SK-N-SH (cell line): Measurements from ENCODE around the gene RABGGTA. TPM values are rescaled to one million over a fixed set of nuclear protein-coding genes. Genes with fewer than 3 reads are reported as not detected.

Experiments
- CTCF ChIA-PET: fragments of 300-600, 350-600 bp; formaldehyde crosslinking; extraction: SDS; loops from one replicate; lab custom pipeline; 2021; lab: Yijun Ruan, JAX
- POLR2A ChIA-PET: fragments of 350-600 bp; sonication (Branson Sonifier 250); formaldehyde crosslinking; extraction: SDS; loops from one replicate; lab custom pipeline; 2020; ENCODE audit warnings: antibody characterized with exemption, inconsistent platforms; lab: Yijun Ruan, JAX
- DNase-seq: peaks from one replicate; pipeline ENCODE4 v3.0.0; 2012
- H2AFZ ChIP-seq: fragments of 200-600 bp; sonication (generic); 2 replicates; pipeline ENCODE4 v1.8.1; 2016; ENCODE audit warnings: antibody characterized with exemption, mild to moderate bottlenecking, low read depth
- H3F3A ChIP-seq: fragments of 200-600 bp; sonication (generic); replicated peaks from 2 replicates; pipeline ENCODE3; 2016; ENCODE audit warnings: antibody characterized with exemption, mild to moderate bottlenecking; ENCODE audit not compliant: insufficient read depth
- H3K27ac ChIP-seq, 2 experiments: fragments of 200-500 bp in 1 of 2; fragments of 200-600 bp in 1 of 2; sonication (Bioruptor generic) in 1 of 2; sonication (generic), shearing (Covaris generic) in 1 of 2; 2 replicates each; pipeline versions ENCODE4 v1.5.1 to v1.6.1; 2014 to 2016; ENCODE audit warnings: low read depth in 2 of 2, inconsistent platforms in 1 of 2, low read length in 1 of 2, mild to moderate bottlenecking in 1 of 2, mixed read lengths in 1 of 2
- H3K27me3 ChIP-seq: fragments of 200-600 bp; sonication (generic), shearing (Covaris generic); 2 replicates; pipeline ENCODE4 v1.6.1; 2016; ENCODE audit warnings: mixed run types; ENCODE audit not compliant: insufficient read depth
- H3K36me3 ChIP-seq, 2 experiments: fragments of 200-500 bp in 1 of 2; fragments of 200-600 bp in 1 of 2; sonication (Bioruptor generic) in 1 of 2; sonication (generic) in 1 of 2; replicated peaks in 1 of 2; 2 replicates each; pipeline versions ENCODE3 to v1.5.1; 2014 to 2016; ENCODE audit warnings: low read length in 1 of 2, mild to moderate bottlenecking in 1 of 2; ENCODE audit not compliant: insufficient read depth in 2 of 2, control insufficient read depth in 1 of 2
- H3K4me1 ChIP-seq, 2 experiments: fragments of 200-500 bp in 1 of 2; fragments of 200-600 bp in 1 of 2; sonication (Bioruptor generic) in 1 of 2; sonication (generic), shearing (Covaris generic) in 1 of 2; 2 replicates each; pipeline versions ENCODE4 v1.5.1 to v1.6.1; 2014 to 2016; ENCODE audit warnings: low read depth in 1 of 2, low read length in 1 of 2, mixed run types in 1 of 2; ENCODE audit not compliant: insufficient read depth in 2 of 2, control insufficient read depth in 1 of 2
- H3K4me2 ChIP-seq: fragments of 200-600 bp; sonication (generic), shearing (Covaris generic); 2 replicates; pipeline ENCODE4 v1.6.1; 2017; ENCODE audit warnings: mixed run types
- H3K4me3 ChIP-seq, 2 experiments: fragments of 200-500 bp in 1 of 2; fragments of 200-600 bp in 1 of 2; sonication (Bioruptor generic) in 1 of 2; sonication (generic), shearing (Covaris generic) in 1 of 2; 2 replicates each; pipeline versions ENCODE4 v1.5.1 to v1.8.1; 2014 to 2016; ENCODE audit warnings: low read depth in 2 of 2, inconsistent platforms in 1 of 2, low read length in 1 of 2, mild to moderate bottlenecking in 1 of 2, mixed read lengths in 1 of 2, moderate library complexity in 1 of 2
- H3K79me2 ChIP-seq: fragments of 200-600 bp; sonication (generic); 2 replicates; pipeline ENCODE4 v1.8.1; 2017; ENCODE audit warnings: mild to moderate bottlenecking; ENCODE audit not compliant: insufficient read depth
- H3K9ac ChIP-seq: fragments of 200-600 bp; sonication (generic); 2 replicates; pipeline ENCODE4 v1.6.1; 2017; ENCODE audit warnings: mixed run types
- H3K9me2 ChIP-seq: fragments of 200-600 bp; sonication (generic); 2 replicates; pipeline ENCODE4 v1.6.1; 2017; ENCODE audit warnings: mixed run types
- H3K9me3 ChIP-seq: fragments of 200-600 bp; sonication (generic); 2 replicates; pipeline ENCODE4 v1.6.1; 2017; ENCODE audit warnings: mixed run types, mild to moderate bottlenecking, moderate library complexity
- H4K20me1 ChIP-seq: fragments of 200-600 bp; sonication (generic); 2 replicates; pipeline ENCODE4 v1.6.1; 2017; ENCODE audit warnings: mild to moderate bottlenecking, mixed run types; ENCODE audit not compliant: insufficient read depth
- CTCF ChIP-seq: fragments of 200-600 bp; sonication (generic); IDR thresholded peaks from 2 replicates; pipeline ENCODE4 v1.6.1; 2017; ENCODE audit warnings: antibody characterized with exemption, mild to moderate bottlenecking, moderate library complexity
- ELF1 ChIP-seq: IDR thresholded peaks from 2 replicates; pipeline ENCODE4 v1.4.0; 2012
- FOXJ3 ChIP-seq: sonication (generic); formaldehyde crosslinking; IDR thresholded peaks from 2 replicates; pipeline ENCODE4 v1.5.1; 2020; ENCODE audit warnings: mild to moderate bottlenecking, missing genetic modification reagents
- IRF3 ChIP-seq: fragments of 150-350 bp; IDR thresholded peaks from 2 replicates; pipeline ENCODE4 v1.6.1; 2016; ENCODE audit warnings: mild to moderate bottlenecking, low read depth, low read length
- JUND ChIP-seq: IDR thresholded peaks from 2 replicates; pipeline ENCODE4 v1.4.0; 2012
- NFIC ChIP-seq: IDR thresholded peaks from 2 replicates; pipeline ENCODE4 v1.4.0; 2012; ENCODE audit warnings: borderline replicate concordance
- NRF1 ChIP-seq: IDR thresholded peaks from 2 replicates; pipeline ENCODE4 v1.6.1; 2012; ENCODE audit warnings: low read depth, mild to moderate bottlenecking, low read length
- POLR2AphosphoS5 ChIP-seq: IDR thresholded peaks from 2 replicates; pipeline ENCODE4 v1.6.1; 2012; ENCODE audit warnings: low read depth, low read length
- RCOR1 ChIP-seq: fragments of 150-350 bp; IDR thresholded peaks from 2 replicates; pipeline ENCODE4 v1.6.1; 2017; ENCODE audit warnings: antibody characterized with exemption, low read length
- SIN3A ChIP-seq: IDR thresholded peaks from 2 replicates; pipeline ENCODE4 v1.6.1; 2012; ENCODE audit warnings: low read depth, mild to moderate bottlenecking, low read length, moderate library complexity, borderline replicate concordance
- TEAD4 ChIP-seq: IDR thresholded peaks from 2 replicates; pipeline ENCODE4 v1.4.0; 2012; ENCODE audit warnings: mild to moderate bottlenecking, borderline replicate concordance; ENCODE audit not compliant: insufficient read depth
- USF2 ChIP-seq: fragments of 150-350 bp; IDR thresholded peaks from 2 replicates; pipeline ENCODE4 v1.6.1; 2017; ENCODE audit warnings: antibody characterized with exemption, low read length, low read depth, borderline replicate concordance
- YY1 ChIP-seq: IDR thresholded peaks from 2 replicates; pipeline ENCODE4 v1.4.0; 2012; ENCODE audit warnings: low read depth, mild to moderate bottlenecking
- WGBS: methylation state at CpG from one replicate; pipeline ENCODE4 v1.1.6; 2017; ENCODE audit warnings: low lambda C conversion rate; 5-methylcytosine and 5-hydroxymethylcytosine counted together
- polyA plus RNA-seq, 3 experiments: library from polyadenylated mRNA; depleted of rRNA; stranded (reverse); fragments of >200 nt; gene quantifications; 2 replicates each; pipeline ENCODE4 v1.2.3, GENCODE V29; 2012
- TF ChIP-seq, protein P1 (sequence below): IDR thresholded peaks from 2 replicates; pipeline ENCODE4 v1.6.1; 2012; ENCODE audit warnings: mild to moderate bottlenecking, low read depth, low read length, moderate library complexity
- TF ChIP-seq, protein P2 (sequence below): IDR thresholded peaks from 2 replicates; pipeline ENCODE4; 2012

The RABGGTA gene
- polyA plus RNA-seq, 1 of the 3 experiments (the other 2 are of a cell fraction): 59.4 TPM

GRCh38 chr14:24251880-24252288 is 19.5 kb downstream of the RABGGTA start:
- no peak overlapping the region for H2AFZ ChIP-seq
- no peak overlapping the region for H3K4me2 ChIP-seq
- TF ChIP-seq JUND (no peak), POLR2AphosphoS5 (no peak), TEAD4 (no peak), ELF1 (no peak), NFIC (no peak), SIN3A (no peak), CTCF (no peak; the same call in 1 of the 2 replicates), YY1 (no peak), IRF3 (no peak), NRF1 (no peak), FOXJ3 (CRISPR knock-in tag) (no peak)
- ChIA-PET CTCF (interaction anchor here (1.5 to 4.5 kb wide), 5 partner anchors 9 to 56 kb away, joined by 4 to 31 read pairs (median 7); partner anchors contain the start of genes CIDEB and TINF2), POLR2A (interaction anchor here (0.6 kb wide), 1 partner anchor 239 kb away, joined by 3 read pairs; no protein-coding TSS in a partner anchor)
- DNase-seq: no peak
- H3K36me3 ChIP-seq: no peaks in the 10 kb centered on the region
- H3K4me3 ChIP-seq: no peak overlapping the region
- 80% methylated on average over 1 of the region's 1 CpG for WGBS
- no peaks in the 10 kb centered on the region for H3K79me2 ChIP-seq
- no peak overlapping the region for H3K27ac ChIP-seq
- no peaks in the 10 kb centered on the region for H3K27me3 ChIP-seq
- no peaks in the 10 kb centered on the region for H4K20me1 ChIP-seq
- no peaks in the 10 kb centered on the region for H3K9me2 ChIP-seq
- no peaks in the 10 kb centered on the region for H3K9me3 ChIP-seq
- no peaks in the 10 kb centered on the region for H3K4me1 ChIP-seq
- H3K9ac ChIP-seq: no peak overlapping the region
- H3F3A ChIP-seq: no peaks in the 10 kb centered on the region

DNA sequence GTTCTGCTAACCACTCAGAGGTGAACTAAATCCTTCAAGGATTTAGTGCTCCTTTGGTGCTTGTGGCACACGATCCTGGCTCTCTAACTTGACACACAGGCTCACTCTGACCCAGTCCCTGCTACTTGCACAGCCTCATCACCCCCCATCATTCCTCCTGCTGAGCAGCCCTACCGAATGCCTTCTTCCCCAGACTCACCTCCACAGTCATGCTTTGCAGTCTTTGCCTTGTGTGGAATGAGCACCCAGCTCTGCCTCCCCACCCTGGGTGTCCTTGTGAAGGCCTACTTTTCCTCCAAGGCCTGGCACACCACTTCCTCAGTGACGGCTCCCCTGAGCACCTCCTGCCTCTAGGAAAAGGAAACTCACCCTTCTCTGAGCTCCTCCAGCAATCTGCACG is 21.0 kb downstream of the RABGGTA start:
- WGBS: 73% methylated on average over 4 of the region's 4 CpGs
- POLR2A ChIA-PET: no interaction called here
- H3K4me2 ChIP-seq: no peak overlapping the region
- TF ChIP-seq, protein P1, sequence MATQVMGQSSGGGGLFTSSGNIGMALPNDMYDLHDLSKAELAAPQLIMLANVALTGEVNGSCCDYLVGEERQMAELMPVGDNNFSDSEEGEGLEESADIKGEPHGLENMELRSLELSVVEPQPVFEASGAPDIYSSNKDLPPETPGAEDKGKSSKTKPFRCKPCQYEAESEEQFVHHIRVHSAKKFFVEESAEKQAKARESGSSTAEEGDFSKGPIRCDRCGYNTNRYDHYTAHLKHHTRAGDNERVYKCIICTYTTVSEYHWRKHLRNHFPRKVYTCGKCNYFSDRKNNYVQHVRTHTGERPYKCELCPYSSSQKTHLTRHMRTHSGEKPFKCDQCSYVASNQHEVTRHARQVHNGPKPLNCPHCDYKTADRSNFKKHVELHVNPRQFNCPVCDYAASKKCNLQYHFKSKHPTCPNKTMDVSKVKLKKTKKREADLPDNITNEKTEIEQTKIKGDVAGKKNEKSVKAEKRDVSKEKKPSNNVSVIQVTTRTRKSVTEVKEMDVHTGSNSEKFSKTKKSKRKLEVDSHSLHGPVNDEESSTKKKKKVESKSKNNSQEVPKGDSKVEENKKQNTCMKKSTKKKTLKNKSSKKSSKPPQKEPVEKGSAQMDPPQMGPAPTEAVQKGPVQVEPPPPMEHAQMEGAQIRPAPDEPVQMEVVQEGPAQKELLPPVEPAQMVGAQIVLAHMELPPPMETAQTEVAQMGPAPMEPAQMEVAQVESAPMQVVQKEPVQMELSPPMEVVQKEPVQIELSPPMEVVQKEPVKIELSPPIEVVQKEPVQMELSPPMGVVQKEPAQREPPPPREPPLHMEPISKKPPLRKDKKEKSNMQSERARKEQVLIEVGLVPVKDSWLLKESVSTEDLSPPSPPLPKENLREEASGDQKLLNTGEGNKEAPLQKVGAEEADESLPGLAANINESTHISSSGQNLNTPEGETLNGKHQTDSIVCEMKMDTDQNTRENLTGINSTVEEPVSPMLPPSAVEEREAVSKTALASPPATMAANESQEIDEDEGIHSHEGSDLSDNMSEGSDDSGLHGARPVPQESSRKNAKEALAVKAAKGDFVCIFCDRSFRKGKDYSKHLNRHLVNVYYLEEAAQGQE: no peak
- TF ChIP-seq USF2: no peak
- no peak for TF ChIP-seq RCOR1
- TF ChIP-seq CTCF: no peak
- TF ChIP-seq, protein P2, sequence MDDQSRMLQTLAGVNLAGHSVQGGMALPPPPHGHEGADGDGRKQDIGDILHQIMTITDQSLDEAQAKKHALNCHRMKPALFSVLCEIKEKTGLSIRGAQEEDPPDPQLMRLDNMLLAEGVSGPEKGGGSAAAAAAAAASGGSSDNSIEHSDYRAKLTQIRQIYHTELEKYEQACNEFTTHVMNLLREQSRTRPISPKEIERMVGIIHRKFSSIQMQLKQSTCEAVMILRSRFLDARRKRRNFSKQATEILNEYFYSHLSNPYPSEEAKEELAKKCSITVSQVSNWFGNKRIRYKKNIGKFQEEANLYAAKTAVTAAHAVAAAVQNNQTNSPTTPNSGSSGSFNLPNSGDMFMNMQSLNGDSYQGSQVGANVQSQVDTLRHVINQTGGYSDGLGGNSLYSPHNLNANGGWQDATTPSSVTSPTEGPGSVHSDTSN: no peak
- no peak for TF ChIP-seq NFIC
- no peak for TF ChIP-seq YY1
- TF ChIP-seq, all 33 proteins: peak for 0
- Histone ChIP-seq H3K27me3 (no peaks in the 10 kb centered on the region), H3K4me1 (no peaks in the 10 kb centered on the region), H2AFZ (no peak overlapping the region), H3K9ac (no peak overlapping the region), H3K36me3 (no peaks in the 10 kb centered on the region), H3K79me2 (no peaks in the 10 kb centered on the region), H4K20me1 (no peaks in the 10 kb centered on the region), H3K27ac (no peak overlapping the region), H3K9me3 (no peaks in the 10 kb centered on the region), H3K9me2 (no peaks in the 10 kb centered on the region), H3K4me3 (no peak overlapping the region), H3F3A (no peaks in the 10 kb centered on the region)
- no peak for DNase-seq
- CTCF ChIA-PET: interaction anchor here (1.3 to 4.5 kb wide), 3 partner anchors 8 to 83 kb away, joined by 5 to 31 read pairs (median 10); partner anchors contain the start of gene TINF2
